HepG2 (cell line): ENCODE results near the gene CDCA5. TPM values are rescaled to one million over a fixed set of nuclear protein-coding genes. Genes with fewer than 3 reads are reported as not detected.

Experiments used
- MIER3 ChIP-seq: IDR thresholded peaks from 2 replicates; pipeline ENCODE4 v1.6.1; 2016; ENCODE audit warnings: missing compliant biosample characterization, borderline replicate concordance
- PHF5A ChIP-seq: IDR thresholded peaks from one replicate; pipeline ENCODE4 v1.6.1; 2018; ENCODE audit warnings: low read depth, missing genetic modification reagents; ENCODE audit not compliant: unreplicated experiment
- RARG ChIP-seq: sonication (generic); formaldehyde crosslinking; IDR thresholded peaks from 2 replicates; pipeline ENCODE4 v1.4.0; 2020; ENCODE audit warnings: low read depth, mild to moderate bottlenecking, missing genetic modification reagents
- SP140L ChIP-seq: sonication (generic); formaldehyde crosslinking; IDR thresholded peaks from 2 replicates; pipeline ENCODE4 v1.4.0; 2020; ENCODE audit warnings: missing genetic modification reagents, borderline replicate concordance
- TRAFD1 ChIP-seq: sonication (generic); formaldehyde crosslinking; IDR thresholded peaks from 2 replicates; pipeline ENCODE4 v1.5.1; 2020; ENCODE audit warnings: missing genetic modification reagents, mild to moderate bottlenecking, borderline replicate concordance
- ZBTB38 ChIP-seq: sonication (generic); formaldehyde crosslinking; IDR thresholded peaks from 2 replicates; pipeline ENCODE4 v1.5.1; 2020; ENCODE audit warnings: mild to moderate bottlenecking, missing genetic modification reagents
- ZNF501 ChIP-seq: sonication (generic); formaldehyde crosslinking; IDR thresholded peaks from 2 replicates; pipeline ENCODE4 v1.5.1; 2020; ENCODE audit warnings: mild to moderate bottlenecking, moderate library complexity, missing genetic modification reagents
- ZSCAN20 ChIP-seq: sonication (generic); formaldehyde crosslinking; IDR thresholded peaks from 2 replicates; pipeline ENCODE4 v1.4.0; 2020; ENCODE audit warnings: missing genetic modification reagents, mild to moderate bottlenecking, borderline replicate concordance
- polyA plus RNA-seq, 8 experiments: library from polyadenylated mRNA; depleted of rRNA in 3 of 8; stranded (reverse) in 7 of 8; unstranded in 1 of 8; fragments of >200 nt; fragmentation: Illumina TruSeq in 4 of 8; extraction: Trizol in 4 of 8; gene quantifications; 2 replicates each; pipeline versions ENCODE4 v1.2.1 to v1.2.3, GENCODE V29; 2011 to 2016; ENCODE audit warnings: low read depth in 4 of 8, missing spikeins in 1 of 8, mixed read lengths in 1 of 8; ENCODE audit not compliant: insufficient read depth in 1 of 8
- total RNA-seq, 5 experiments: library from RNA; depleted of rRNA; stranded (reverse); fragments of >200 nt; fragmentation: Illumina TruSeq; extraction: Trizol; gene quantifications; 2 replicates each; pipeline ENCODE4 v1.2.3, GENCODE V29; 2016; ENCODE audit warnings: low read depth in 1 of 5
- TF ChIP-seq, protein P1 (sequence below): sonication (generic); formaldehyde crosslinking; IDR thresholded peaks from 2 replicates; pipeline ENCODE4 v1.5.0; 2020; ENCODE audit warnings: mild to moderate bottlenecking, missing genetic modification reagents, borderline replicate concordance
- TF ChIP-seq, protein P2 (sequence below): sonication (generic); formaldehyde crosslinking; IDR thresholded peaks from 2 replicates; pipeline ENCODE4 v1.5.0; 2020; ENCODE audit warnings: mild to moderate bottlenecking, low read depth, missing genetic modification reagents, borderline replicate concordance
- TF ChIP-seq, protein P3 (sequence below): sonication (generic); formaldehyde crosslinking; IDR thresholded peaks from 2 replicates; pipeline ENCODE4 v1.4.0; 2020; ENCODE audit warnings: missing genetic modification reagents
- TF ChIP-seq, protein P4 (sequence below): sonication (generic); formaldehyde crosslinking; IDR thresholded peaks from 2 replicates; pipeline ENCODE4 v1.4.0; 2020; ENCODE audit warnings: mild to moderate bottlenecking, missing genetic modification reagents, borderline replicate concordance

Gene CDCA5
- total and polyA plus RNA-seq, 2 of the 13 experiments (the other 11 are each of a cell fraction or from before 2014, with no cell fraction given), result 13.5 to 50.6 TPM

- TF ChIP-seq, protein P1, sequence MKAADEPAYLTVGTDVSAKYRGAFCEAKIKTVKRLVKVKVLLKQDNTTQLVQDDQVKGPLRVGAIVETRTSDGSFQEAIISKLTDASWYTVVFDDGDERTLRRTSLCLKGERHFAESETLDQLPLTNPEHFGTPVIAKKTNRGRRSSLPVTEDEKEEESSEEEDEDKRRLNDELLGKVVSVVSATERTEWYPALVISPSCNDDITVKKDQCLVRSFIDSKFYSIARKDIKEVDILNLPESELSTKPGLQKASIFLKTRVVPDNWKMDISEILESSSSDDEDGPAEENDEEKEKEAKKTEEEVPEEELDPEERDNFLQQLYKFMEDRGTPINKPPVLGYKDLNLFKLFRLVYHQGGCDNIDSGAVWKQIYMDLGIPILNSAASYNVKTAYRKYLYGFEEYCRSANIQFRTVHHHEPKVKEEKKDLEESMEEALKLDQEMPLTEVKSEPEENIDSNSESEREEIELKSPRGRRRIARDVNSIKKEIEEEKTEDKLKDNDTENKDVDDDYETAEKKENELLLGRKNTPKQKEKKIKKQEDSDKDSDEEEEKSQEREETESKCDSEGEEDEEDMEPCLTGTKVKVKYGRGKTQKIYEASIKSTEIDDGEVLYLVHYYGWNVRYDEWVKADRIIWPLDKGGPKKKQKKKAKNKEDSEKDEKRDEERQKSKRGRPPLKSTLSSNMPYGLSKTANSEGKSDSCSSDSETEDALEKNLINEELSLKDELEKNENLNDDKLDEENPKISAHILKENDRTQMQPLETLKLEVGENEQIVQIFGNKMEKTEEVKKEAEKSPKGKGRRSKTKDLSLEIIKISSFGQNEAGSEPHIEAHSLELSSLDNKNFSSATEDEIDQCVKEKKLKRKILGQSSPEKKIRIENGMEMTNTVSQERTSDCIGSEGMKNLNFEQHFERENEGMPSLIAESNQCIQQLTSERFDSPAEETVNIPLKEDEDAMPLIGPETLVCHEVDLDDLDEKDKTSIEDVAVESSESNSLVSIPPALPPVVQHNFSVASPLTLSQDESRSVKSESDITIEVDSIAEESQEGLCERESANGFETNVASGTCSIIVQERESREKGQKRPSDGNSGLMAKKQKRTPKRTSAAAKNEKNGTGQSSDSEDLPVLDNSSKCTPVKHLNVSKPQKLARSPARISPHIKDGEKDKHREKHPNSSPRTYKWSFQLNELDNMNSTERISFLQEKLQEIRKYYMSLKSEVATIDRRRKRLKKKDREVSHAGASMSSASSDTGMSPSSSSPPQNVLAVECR, result peak; percentile 100
- TF ChIP-seq, protein P2, sequence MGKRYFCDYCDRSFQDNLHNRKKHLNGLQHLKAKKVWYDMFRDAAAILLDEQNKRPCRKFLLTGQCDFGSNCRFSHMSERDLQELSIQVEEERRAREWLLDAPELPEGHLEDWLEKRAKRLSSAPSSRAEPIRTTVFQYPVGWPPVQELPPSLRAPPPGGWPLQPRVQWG (CRISPR knock-in tag), result no peak
- no peak for TF ChIP-seq SP140L (CRISPR knock-in tag)
- TF ChIP-seq, protein P3, sequence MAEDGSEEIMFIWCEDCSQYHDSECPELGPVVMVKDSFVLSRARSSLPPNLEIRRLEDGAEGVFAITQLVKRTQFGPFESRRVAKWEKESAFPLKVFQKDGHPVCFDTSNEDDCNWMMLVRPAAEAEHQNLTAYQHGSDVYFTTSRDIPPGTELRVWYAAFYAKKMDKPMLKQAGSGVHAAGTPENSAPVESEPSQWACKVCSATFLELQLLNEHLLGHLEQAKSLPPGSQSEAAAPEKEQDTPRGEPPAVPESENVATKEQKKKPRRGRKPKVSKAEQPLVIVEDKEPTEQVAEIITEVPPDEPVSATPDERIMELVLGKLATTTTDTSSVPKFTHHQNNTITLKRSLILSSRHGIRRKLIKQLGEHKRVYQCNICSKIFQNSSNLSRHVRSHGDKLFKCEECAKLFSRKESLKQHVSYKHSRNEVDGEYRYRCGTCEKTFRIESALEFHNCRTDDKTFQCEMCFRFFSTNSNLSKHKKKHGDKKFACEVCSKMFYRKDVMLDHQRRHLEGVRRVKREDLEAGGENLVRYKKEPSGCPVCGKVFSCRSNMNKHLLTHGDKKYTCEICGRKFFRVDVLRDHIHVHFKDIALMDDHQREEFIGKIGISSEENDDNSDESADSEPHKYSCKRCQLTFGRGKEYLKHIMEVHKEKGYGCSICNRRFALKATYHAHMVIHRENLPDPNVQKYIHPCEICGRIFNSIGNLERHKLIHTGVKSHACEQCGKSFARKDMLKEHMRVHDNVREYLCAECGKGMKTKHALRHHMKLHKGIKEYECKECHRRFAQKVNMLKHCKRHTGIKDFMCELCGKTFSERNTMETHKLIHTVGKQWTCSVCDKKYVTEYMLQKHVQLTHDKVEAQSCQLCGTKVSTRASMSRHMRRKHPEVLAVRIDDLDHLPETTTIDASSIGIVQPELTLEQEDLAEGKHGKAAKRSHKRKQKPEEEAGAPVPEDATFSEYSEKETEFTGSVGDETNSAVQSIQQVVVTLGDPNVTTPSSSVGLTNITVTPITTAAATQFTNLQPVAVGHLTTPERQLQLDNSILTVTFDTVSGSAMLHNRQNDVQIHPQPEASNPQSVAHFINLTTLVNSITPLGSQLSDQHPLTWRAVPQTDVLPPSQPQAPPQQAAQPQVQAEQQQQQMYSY (CRISPR knock-in tag), result 0 out of 2 replicates have a peak, but pooled peaks have one; percentile 5
- no peak for TF ChIP-seq TRAFD1 (CRISPR knock-in tag)
- no peak for TF ChIP-seq PHF5A (CRISPR knock-in tag)
- peak; percentile 73 for TF ChIP-seq ZNF501
- TF ChIP-seq ZBTB38, result peak; percentile 71; the same call in 1 of the 2 replicates
- TF ChIP-seq ZSCAN20, result no peak
- TF ChIP-seq RARG, result no peak
- TF ChIP-seq MIER3 (CRISPR knock-in tag), result peak; percentile 90
- TF ChIP-seq, protein P4, sequence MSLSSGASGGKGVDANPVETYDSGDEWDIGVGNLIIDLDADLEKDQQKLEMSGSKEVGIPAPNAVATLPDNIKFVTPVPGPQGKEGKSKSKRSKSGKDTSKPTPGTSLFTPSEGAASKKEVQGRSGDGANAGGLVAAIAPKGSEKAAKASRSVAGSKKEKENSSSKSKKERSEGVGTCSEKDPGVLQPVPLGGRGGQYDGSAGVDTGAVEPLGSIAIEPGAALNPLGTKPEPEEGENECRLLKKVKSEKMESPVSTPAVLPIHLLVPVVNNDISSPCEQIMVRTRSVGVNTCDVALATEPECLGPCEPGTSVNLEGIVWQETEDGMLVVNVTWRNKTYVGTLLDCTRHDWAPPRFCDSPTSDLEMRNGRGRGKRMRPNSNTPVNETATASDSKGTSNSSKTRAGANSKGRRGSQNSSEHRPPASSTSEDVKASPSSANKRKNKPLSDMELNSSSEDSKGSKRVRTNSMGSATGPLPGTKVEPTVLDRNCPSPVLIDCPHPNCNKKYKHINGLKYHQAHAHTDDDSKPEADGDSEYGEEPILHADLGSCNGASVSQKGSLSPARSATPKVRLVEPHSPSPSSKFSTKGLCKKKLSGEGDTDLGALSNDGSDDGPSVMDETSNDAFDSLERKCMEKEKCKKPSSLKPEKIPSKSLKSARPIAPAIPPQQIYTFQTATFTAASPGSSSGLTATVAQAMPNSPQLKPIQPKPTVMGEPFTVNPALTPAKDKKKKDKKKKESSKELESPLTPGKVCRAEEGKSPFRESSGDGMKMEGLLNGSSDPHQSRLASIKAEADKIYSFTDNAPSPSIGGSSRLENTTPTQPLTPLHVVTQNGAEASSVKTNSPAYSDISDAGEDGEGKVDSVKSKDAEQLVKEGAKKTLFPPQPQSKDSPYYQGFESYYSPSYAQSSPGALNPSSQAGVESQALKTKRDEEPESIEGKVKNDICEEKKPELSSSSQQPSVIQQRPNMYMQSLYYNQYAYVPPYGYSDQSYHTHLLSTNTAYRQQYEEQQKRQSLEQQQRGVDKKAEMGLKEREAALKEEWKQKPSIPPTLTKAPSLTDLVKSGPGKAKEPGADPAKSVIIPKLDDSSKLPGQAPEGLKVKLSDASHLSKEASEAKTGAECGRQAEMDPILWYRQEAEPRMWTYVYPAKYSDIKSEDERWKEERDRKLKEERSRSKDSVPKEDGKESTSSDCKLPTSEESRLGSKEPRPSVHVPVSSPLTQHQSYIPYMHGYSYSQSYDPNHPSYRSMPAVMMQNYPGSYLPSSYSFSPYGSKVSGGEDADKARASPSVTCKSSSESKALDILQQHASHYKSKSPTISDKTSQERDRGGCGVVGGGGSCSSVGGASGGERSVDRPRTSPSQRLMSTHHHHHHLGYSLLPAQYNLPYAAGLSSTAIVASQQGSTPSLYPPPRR (CRISPR knock-in tag), result peak; percentile 68
Observed at GRCh38 chr11:65083834-65084597, at the start of gene CDCA5, which contains the start of gene ZFPL1 (continued).
